Fibroblast of mammary gland (primary cell): ENCODE measurements around the gene OR51B2.
"Not testable (repeated sequence)": the region's sequence is repeated elsewhere in the genome, so short reads cannot be mapped to it uniquely, and the experiment has no call there.

ENCODE experiments used
- DNase-seq: peaks from one replicate; pipeline ENCODE4 v3.0.0-alpha.2; 2010; ENCODE audit warnings: low read depth
- H3K4me3 ChIP-seq: 2 replicates; pipeline ENCODE4 v1.5.1; 2011; ENCODE audit warnings: low read depth, mild to moderate bottlenecking, low read length, moderate library complexity; ENCODE audit not compliant: control insufficient read depth
- TF ChIP-seq, protein P1 (sequence below): conservative IDR thresholded peaks from 2 replicates; pipeline ENCODE4 v1.5.1; 2011; ENCODE audit warnings: low read depth, low read length, inconsistent platforms; ENCODE audit not compliant: control insufficient read depth, insufficient read depth

The OR51B2 gene

DNA sequence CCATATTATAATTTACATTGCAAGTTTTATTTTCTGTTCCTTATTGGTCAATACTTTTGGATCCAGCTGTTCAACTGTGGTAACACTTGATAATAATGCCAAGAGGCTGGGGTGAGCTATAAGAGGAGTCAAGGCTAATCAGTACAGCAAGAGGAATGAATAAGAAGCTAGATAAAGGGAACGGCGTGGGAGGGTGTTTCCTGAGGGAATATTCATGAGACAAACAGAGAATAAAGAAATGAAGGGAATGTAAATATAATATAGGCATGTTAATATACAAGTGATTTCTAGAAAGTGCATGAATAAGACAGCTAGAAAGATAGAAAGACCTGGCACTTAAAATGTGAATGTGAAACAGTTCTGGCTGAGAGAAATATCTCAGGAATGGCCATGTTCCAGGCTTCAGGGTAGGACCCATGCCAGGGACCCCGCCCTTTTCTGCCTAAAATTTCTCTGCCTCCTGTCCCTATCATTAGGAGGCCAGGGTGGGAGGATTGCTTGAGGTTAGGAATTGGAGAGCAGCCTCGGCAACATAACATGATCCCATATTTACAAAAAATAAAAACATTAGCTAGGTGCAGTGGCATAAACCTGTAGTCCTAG lies 26.3 kb downstream of the OR51B2 start:
- TF ChIP-seq, protein P1, sequence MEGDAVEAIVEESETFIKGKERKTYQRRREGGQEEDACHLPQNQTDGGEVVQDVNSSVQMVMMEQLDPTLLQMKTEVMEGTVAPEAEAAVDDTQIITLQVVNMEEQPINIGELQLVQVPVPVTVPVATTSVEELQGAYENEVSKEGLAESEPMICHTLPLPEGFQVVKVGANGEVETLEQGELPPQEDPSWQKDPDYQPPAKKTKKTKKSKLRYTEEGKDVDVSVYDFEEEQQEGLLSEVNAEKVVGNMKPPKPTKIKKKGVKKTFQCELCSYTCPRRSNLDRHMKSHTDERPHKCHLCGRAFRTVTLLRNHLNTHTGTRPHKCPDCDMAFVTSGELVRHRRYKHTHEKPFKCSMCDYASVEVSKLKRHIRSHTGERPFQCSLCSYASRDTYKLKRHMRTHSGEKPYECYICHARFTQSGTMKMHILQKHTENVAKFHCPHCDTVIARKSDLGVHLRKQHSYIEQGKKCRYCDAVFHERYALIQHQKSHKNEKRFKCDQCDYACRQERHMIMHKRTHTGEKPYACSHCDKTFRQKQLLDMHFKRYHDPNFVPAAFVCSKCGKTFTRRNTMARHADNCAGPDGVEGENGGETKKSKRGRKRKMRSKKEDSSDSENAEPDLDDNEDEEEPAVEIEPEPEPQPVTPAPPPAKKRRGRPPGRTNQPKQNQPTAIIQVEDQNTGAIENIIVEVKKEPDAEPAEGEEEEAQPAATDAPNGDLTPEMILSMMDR, result no peak
- no peak overlapping the region for H3K4me3 ChIP-seq
- DNase-seq, result no peak

DNA sequence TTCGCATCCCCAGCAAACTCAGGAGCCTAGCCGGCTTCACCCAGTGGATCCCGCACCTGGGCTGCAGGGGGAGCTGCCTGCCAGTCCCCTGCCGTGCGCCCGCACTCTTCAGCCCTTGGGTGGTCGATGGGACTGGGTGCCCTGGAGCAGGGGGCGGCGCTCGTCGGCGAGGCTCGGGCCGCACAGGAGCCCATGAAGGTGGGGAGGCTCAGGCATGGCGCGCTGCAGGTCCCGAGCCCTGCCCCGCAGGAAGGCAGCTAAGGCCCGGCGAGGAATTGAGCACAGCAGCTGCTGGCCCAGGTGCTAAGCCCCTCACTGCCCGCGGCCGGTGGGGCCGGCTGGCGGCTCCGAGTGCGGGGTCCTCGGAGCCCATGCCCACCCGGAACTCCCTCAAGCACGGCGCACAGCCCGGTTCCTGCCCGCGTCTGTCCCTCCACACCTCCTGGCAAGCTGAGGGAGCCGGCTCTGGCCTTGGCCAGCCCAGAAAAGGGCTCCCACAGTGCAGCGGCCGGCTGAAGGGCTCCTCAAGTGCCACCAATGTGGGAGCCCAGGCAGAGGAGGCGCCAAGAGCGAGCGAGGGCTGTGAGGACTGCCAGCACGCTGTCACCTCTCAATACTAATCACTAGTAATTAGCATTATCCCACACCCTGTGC lies 29.6 kb downstream of the OR51B2 start:
- H3K4me3 ChIP-seq, DNase-seq: not testable (repeated sequence)

DNA sequence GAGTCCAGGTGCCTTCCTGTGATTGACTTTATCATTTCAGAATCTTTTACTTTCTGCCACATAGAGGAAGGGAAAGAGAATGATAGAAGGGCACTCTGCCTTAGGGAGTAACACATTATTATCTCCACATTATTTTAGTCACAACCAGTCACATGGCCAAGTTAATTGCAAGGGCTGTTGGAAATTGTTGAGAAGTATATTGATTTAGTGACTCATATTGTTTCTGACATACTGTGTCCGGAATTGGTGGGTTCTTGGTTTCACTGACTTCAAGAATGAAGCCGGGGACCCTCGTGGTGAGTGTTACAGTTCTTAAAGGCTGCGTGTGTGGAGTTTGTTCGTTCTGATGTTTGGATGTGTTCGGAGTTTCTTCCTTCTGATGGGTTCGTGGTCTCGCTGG lies 31.1 kb downstream of the OR51B2 start:
- TF ChIP-seq, protein P1, result no peak
- no peak for DNase-seq
- no peak overlapping the region for H3K4me3 ChIP-seq

DNA sequence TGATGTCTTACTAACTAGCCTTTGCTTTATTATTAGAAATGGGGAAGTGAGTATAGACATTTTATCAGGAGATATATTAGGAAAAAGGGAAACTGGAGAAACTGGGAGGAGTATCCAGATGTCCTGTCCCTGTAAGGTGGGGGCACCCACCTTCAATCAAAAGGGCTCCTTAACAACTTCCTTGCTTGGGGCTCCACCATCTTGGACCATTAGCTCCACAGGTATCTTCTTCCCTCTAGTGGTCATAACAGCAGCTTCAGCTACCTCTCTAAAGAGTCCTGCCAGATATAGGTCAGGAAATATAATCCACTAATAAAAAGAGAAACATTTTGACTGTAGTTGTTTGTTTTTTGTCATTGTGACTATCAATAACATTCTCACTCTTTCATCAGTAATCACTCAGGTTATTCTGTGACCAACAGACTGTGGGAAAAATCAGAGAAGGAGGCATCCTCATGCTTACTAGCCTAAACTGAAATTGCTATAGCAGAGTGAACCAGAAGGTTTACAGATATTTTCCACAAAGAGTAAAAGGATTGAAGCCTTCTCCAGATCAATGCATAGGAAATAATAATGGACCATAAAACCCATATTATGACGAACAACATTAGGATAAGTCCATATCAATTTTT lies 32.8 kb downstream of the OR51B2 start:
- no peak overlapping the region for H3K4me3 ChIP-seq
- peak; percentile 69 for DNase-seq
- TF ChIP-seq, protein P1, result peak; percentile 88

DNA sequence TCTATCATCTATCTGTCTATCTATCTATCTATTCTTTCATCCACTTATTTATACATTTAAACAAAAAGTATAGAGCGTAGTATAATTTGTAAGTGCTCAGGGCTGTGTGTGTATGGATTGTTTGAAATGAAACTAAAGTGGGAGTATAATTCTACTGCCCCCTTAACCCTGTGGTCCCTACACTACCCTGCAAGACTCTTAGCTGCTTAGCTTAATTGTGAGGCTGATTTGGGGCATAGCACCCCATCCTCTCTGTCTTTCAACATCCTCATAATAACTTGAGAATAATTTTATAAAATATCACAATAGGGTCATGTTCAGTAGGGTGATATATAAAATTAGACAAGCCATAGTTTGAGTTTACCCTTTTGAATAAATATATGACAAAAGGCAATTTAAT lies 34.0 kb downstream of the OR51B2 start:
- no peak overlapping the region for H3K4me3 ChIP-seq
- no peak for DNase-seq
- TF ChIP-seq, protein P1, result no peak

DNA sequence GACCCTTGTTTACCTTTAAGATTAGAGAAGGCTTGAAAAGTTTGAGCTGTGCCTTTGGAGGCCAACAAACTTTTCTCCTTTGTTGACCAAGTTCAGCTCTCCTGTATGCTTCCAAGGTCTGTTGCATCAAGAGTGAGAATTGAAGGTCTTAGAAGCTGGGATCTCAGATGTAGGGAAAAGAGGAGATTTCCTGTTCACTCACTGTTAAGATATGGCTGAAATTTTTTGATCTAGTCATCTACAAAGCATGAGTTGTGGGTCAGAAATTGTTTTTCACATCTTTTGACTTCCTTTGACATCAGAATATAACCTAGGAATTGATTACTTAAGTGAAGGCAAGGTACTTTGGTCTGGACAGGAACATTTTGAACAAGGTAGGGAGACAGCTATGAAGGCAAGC lies 34.4 kb downstream of the OR51B2 start:
- H3K4me3 ChIP-seq, result no peak overlapping the region
- TF ChIP-seq, protein P1, result no peak
- peak; percentile 24 for DNase-seq

DNA sequence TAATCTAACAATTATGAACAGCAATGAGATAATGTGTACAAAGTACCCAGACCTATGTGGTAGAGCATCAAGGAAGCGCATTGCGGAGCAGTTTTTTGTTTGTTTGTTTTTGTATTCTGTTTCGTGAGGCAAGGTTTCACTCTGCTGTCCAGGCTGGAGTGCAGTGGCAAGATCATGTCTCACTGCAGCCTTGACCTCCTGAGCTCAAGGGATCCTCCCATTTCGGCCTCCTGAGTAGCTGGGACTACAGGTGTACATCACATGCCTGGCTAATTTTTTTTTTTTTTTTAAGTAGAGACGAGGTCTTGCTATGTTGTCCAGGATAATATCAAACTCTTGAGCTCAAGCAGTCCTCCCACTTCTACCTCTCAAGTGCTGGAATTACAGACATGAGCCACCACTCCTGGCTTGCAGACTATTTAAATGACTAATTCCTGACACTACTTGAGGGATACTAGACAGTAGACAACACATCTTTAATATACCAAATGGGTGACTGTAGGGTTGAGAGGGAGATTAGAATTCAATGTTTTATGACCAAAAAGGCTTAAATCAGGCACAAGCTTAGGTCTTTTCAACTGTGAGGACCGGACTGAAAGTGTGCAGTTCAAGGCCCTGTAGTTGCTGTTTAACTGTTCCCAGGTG lies 35.1 kb downstream of the OR51B2 start:
- DNase-seq, result peak; percentile 19
- no peak overlapping the region for H3K4me3 ChIP-seq
- TF ChIP-seq, protein P1, result no peak
